Astrocyte of the spinal cord (primary cell): ENCODE results near the gene JAKMIP3.

ENCODE experiments used
- DNase-seq: peaks from one replicate; pipeline ENCODE4 v3.0.0; 2011; ENCODE audit warnings: low read depth, low spot score
- H3K4me3 ChIP-seq: 2 replicates; pipeline ENCODE4 v1.5.1; 2011; ENCODE audit warnings: low read depth, mild to moderate bottlenecking, low read length, moderate library complexity
- CTCF ChIP-seq: IDR thresholded peaks from 2 replicates; pipeline ENCODE4 v1.5.1; 2012; ENCODE audit warnings: low read depth, mild to moderate bottlenecking, low read length, inconsistent platforms
- in situ Hi-C: cut with HindIII; loops from 2 replicates; pipeline ENCODE4 v1.10.0; 2017; ENCODE audit warnings: low sequenced_read_pairs

The JAKMIP3 gene

GRCh38 chr10:132033632-132034031, 32.1 kb upstream of the JAKMIP3 start:
- DNase-seq = no peak
- in situ Hi-C loops = no loop called here
- TF ChIP-seq CTCF = no peak
- H3K4me3 ChIP-seq = no peak overlapping the region

- no peak for DNase-seq
- no peak overlapping the region for H3K4me3 ChIP-seq
- TF ChIP-seq CTCF = no peak
- in situ Hi-C loops = no loop called here
These were observed 30.3 kb upstream of the JAKMIP3 start for GRCh38 chr10:132035476-132035875.

GRCh38 chr10:132036153-132036886, 29.4 kb upstream of the JAKMIP3 start:
- TF ChIP-seq CTCF = no peak
- H3K4me3 ChIP-seq = no peak overlapping the region
- in situ Hi-C loops = no loop called here
- no peak for DNase-seq

GRCh38 chr10:132036887-132037675, 28.7 kb upstream of the JAKMIP3 start:
- in situ Hi-C loops = no loop called here
- no peak overlapping the region for H3K4me3 ChIP-seq
- no peak for DNase-seq
- TF ChIP-seq CTCF = no peak

GRCh38 chr10:132037676-132037975, 28.1 kb upstream of the JAKMIP3 start:
- in situ Hi-C loops = no loop called here

GRCh38 chr10:132039371-132039770, 26.4 kb upstream of the JAKMIP3 start:
- no peak overlapping the region for H3K4me3 ChIP-seq
- TF ChIP-seq CTCF = no peak
- DNase-seq = no peak
- in situ Hi-C loops = no loop called here

More at GRCh38 chr10:132037676-132037975, 28.1 kb upstream of the JAKMIP3 start:
- H3K4me3 ChIP-seq = no peak overlapping the region
- TF ChIP-seq CTCF = no peak
- DNase-seq = no peak
